IPS-NIHi11 (cell line): ENCODE results near the gene SMIM33.
"Not testable (repeated sequence)": the region's sequence is repeated elsewhere in the genome, so short reads cannot be mapped to it uniquely, and the experiment has no call there.

ENCODE experiments used
- DNase-seq: peaks from one replicate; pipeline ENCODE4 v3.0.0; 2012; ENCODE audit warnings: mixed read lengths, low spot score

The SMIM33 gene

GRCh38 chr5:139457241-139457640 is 13.6 kb upstream of the SMIM33 start:
- no peak for DNase-seq

GRCh38 chr5:139457653-139458306 is 13.0 kb upstream of the SMIM33 start:
- DNase-seq, result no peak

- no peak for DNase-seq
Measured at GRCh38 chr5:139458580-139459407, 12.0 kb upstream of the SMIM33 start.

GRCh38 chr5:139459451-139459934 is 11.3 kb upstream of the SMIM33 start:
- DNase-seq, result no peak

GRCh38 chr5:139460455-139460854 is 10.3 kb upstream of the SMIM33 start:
- DNase-seq, result no peak

- no peak for DNase-seq
Measured at GRCh38 chr5:139461176-139461575, 9.6 kb upstream of the SMIM33 start.

- DNase-seq, result no peak
Measured at GRCh38 chr5:139461698-139462097, 9.1 kb upstream of the SMIM33 start.

GRCh38 chr5:139462586-139463276 is 8.1 kb upstream of the SMIM33 start, which contains the start of gene ECSCR:
Gene ECSCR, minus strand, starts transcription at chr5:139462743. Its CDS starts 73 bp downstream, at chr5:139462670.
- DNase-seq, result peak; percentile 60

GRCh38 chr5:139468421-139468931 is 2.3 kb upstream of the SMIM33 start:
- DNase-seq, result peak; percentile 46

- DNase-seq, result no peak
Measured at GRCh38 chr5:139472386-139473030, 1.7 kb downstream of the SMIM33 start.

GRCh38 chr5:139473105-139473504 is 2.3 kb downstream of the SMIM33 start:
- peak; percentile 84 for DNase-seq

GRCh38 chr5:139473565-139473964 is 2.8 kb downstream of the SMIM33 start:
- DNase-seq, result no peak

- no peak for DNase-seq
Measured at GRCh38 chr5:139474890-139475791, 4.3 kb downstream of the SMIM33 start.

- DNase-seq, result no peak
Measured at GRCh38 chr5:139475865-139476617, 5.2 kb downstream of the SMIM33 start.

- not testable (repeated sequence) for DNase-seq
Measured at GRCh38 chr5:139478657-139479423, 8.0 kb downstream of the SMIM33 start.

GRCh38 chr5:139479729-139480128 is 8.9 kb downstream of the SMIM33 start:
- DNase-seq, result not testable (repeated sequence)

- DNase-seq, result no peak
Measured at GRCh38 chr5:139481122-139481533, 10.3 kb downstream of the SMIM33 start.

GRCh38 chr5:139481580-139482049 is 10.8 kb downstream of the SMIM33 start:
- no peak for DNase-seq
